ENCODE measurements around the gene GAB4. TPM values are rescaled to one million over a fixed set of nuclear protein-coding genes. Genes with fewer than 3 reads are reported as not detected.

The GAB4 gene
- total RNA-seq, 1 experiment from 2014 or later = not detected

GRCh38 chr22:16966251-16966650 is 41.8 kb downstream of the GAB4 start:
- Mint-ChIP-seq H3K27me3 (ENCODE audit: unreplicated experiment) (peaks cover 35% of the 10 kb centered on the region), H3K9me3 (ENCODE audit: low read depth, unreplicated experiment) (no peaks in the 10 kb centered on the region)

GRCh38 chr22:16965560-16965959 is 42.5 kb downstream of the GAB4 start:
- CTCF ChIA-PET = no interaction called here

More at GRCh38 chr22:16966251-16966650, 41.8 kb downstream of the GAB4 start:
- DNase-seq = no peak
- no peak overlapping the region for H3K27ac Mint-ChIP-seq (ENCODE audit: unreplicated experiment)
- no peaks in the 10 kb centered on the region for H3K4me1 Mint-ChIP-seq (ENCODE audit: low read depth, unreplicated experiment)
- CTCF ChIA-PET = no interaction called here
- intact Hi-C loops (cut with micrococcal nuclease; ENCODE audit: unreplicated experiment) = no loop called here
- no peaks in the 10 kb centered on the region for H3K36me3 Mint-ChIP-seq (ENCODE audit: insufficient read depth, unreplicated experiment)
- BruUV-seq (replicated peaks) = no TSS peak
- no peak for TF ChIP-seq CTCF (IDR thresholded peaks at IDR 0.05; ENCODE audit: unreplicated experiment)
- no peak overlapping the region for H3K4me3 Mint-ChIP-seq (ENCODE audit: low read depth, unreplicated experiment)

GRCh38 chr22:16965083-16965482 is 42.9 kb downstream of the GAB4 start:
- no peak for DNase-seq
- Mint-ChIP-seq H3K4me1 (ENCODE audit: low read depth, unreplicated experiment) (no peaks in the 10 kb centered on the region), H3K36me3 (ENCODE audit: insufficient read depth, unreplicated experiment) (no peaks in the 10 kb centered on the region), H3K4me3 (ENCODE audit: low read depth, unreplicated experiment) (no peak overlapping the region), H3K9me3 (ENCODE audit: low read depth, unreplicated experiment) (no peaks in the 10 kb centered on the region), H3K27me3 (ENCODE audit: unreplicated experiment) (peaks cover 45% of the 10 kb centered on the region), H3K27ac (ENCODE audit: unreplicated experiment) (no peak overlapping the region)
- TF ChIP-seq CTCF (IDR thresholded peaks at IDR 0.05; ENCODE audit: unreplicated experiment) = no peak
- intact Hi-C loops (cut with micrococcal nuclease; ENCODE audit: unreplicated experiment) = no loop called here
- CTCF ChIA-PET = interaction anchor here (0.5 kb wide), 1 partner anchor 76 kb away, joined by 3 read pairs; no protein-coding TSS in a partner anchor
- BruUV-seq (replicated peaks) = no TSS peak

More at GRCh38 chr22:16965560-16965959, 42.5 kb downstream of the GAB4 start:
- no peak overlapping the region for H3K27ac Mint-ChIP-seq (ENCODE audit: unreplicated experiment)
- BruUV-seq (replicated peaks) = no TSS peak
- no peak for TF ChIP-seq CTCF (IDR thresholded peaks at IDR 0.05; ENCODE audit: unreplicated experiment)
- no peak for DNase-seq
- H3K9me3 Mint-ChIP-seq (ENCODE audit: low read depth, unreplicated experiment) = no peaks in the 10 kb centered on the region
- no peak overlapping the region for H3K4me3 Mint-ChIP-seq (ENCODE audit: low read depth, unreplicated experiment)
- no peaks in the 10 kb centered on the region for H3K36me3 Mint-ChIP-seq (ENCODE audit: insufficient read depth, unreplicated experiment)
- H3K4me1 Mint-ChIP-seq (ENCODE audit: low read depth, unreplicated experiment) = no peaks in the 10 kb centered on the region
- peaks cover 41% of the 10 kb centered on the region for H3K27me3 Mint-ChIP-seq (ENCODE audit: unreplicated experiment)
- intact Hi-C loops (cut with micrococcal nuclease; ENCODE audit: unreplicated experiment) = no loop called here

- DNase-seq = no peak
- TF ChIP-seq CTCF (IDR thresholded peaks at IDR 0.05; ENCODE audit: unreplicated experiment) = no peak
- no peak overlapping the region for H3K4me3 Mint-ChIP-seq (ENCODE audit: low read depth, unreplicated experiment)
- H3K4me1 Mint-ChIP-seq (ENCODE audit: low read depth, unreplicated experiment) = no peaks in the 10 kb centered on the region
- no TSS peak for BruUV-seq (replicated peaks)
- H3K9me3 Mint-ChIP-seq (ENCODE audit: low read depth, unreplicated experiment) = no peaks in the 10 kb centered on the region
- no peak overlapping the region for H3K27ac Mint-ChIP-seq (ENCODE audit: unreplicated experiment)
- no peaks in the 10 kb centered on the region for H3K36me3 Mint-ChIP-seq (ENCODE audit: insufficient read depth, unreplicated experiment)
- CTCF ChIA-PET = no interaction called here
- intact Hi-C loops (cut with micrococcal nuclease; ENCODE audit: unreplicated experiment) = no loop called here
- peaks cover 46% of the 10 kb centered on the region for H3K27me3 Mint-ChIP-seq (ENCODE audit: unreplicated experiment)
Measured at GRCh38 chr22:16964366-16964765, 43.7 kb downstream of the GAB4 start.

Measured in Calu3 (cell line).